Cardiac septum (tissue), 1 donor: ENCODE results near the gene FLAD1. TPM values are rescaled to one million over a fixed set of nuclear protein-coding genes. Genes with fewer than 3 reads are reported as not detected.

Source experiments
- DNase-seq: peaks from one replicate; pipeline ENCODE4 v3.0.0-alpha.2; 2020; ENCODE audit warnings: low spot score
- intact Hi-C: fragments of 100-400 bp; cut with DNase I; formaldehyde crosslinking; loops from one replicate; pipeline ENCODE4 v1.14.0; 2022
- total RNA-seq: library from RNA; stranded (reverse); fragmentation: NEBNext Ultra II Directional; extraction: Animal tissue kit (Norgen Biotek cat#: 25700); gene quantifications from one replicate; pipeline ENCODE4 v1.2.1, GENCODE V29; 2021
- donor health status: DM: no; HTN: no; CAD: no.

FLAD1 gene
- total RNA-seq, 1 donor from 2014 or later = 22.2 TPM

DNA sequence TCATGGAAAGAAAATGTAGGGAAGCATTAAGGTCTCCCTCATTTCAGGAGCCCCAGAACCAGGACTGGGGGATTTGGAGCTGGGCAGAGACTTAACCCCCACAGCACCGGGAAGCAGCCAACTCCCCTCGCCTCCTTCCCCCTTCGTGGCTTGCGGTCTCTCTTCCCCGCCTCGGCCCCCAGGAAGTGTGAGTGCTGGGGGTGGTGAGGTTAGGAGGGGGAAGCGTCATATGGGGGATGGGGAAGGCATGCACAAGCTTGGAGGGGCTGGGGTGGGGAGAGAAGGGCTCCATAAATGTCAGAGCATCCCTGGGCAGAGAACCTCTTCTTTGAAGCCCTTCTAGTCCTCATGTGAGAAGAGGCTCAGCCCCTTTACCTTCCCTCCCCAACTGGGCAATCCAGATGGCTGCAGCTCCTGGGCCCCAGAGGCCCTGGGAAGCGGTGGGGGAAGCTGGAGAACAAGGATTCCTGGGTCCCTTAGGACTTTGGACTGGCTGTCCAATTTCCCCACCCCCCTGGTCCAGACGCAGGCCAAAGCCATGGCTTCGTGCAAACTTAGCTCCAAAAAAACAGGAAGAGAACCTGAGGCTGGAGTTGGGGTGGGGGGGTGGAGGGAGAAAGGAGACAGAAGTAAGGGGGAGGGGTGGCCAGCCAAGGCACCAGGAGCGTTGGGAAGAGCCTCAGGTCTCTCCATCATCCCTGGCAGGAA, 27.2 kb downstream of the FLAD1 start:
- intact Hi-C loops = no loop called here
- DNase-seq = no peak

DNA sequence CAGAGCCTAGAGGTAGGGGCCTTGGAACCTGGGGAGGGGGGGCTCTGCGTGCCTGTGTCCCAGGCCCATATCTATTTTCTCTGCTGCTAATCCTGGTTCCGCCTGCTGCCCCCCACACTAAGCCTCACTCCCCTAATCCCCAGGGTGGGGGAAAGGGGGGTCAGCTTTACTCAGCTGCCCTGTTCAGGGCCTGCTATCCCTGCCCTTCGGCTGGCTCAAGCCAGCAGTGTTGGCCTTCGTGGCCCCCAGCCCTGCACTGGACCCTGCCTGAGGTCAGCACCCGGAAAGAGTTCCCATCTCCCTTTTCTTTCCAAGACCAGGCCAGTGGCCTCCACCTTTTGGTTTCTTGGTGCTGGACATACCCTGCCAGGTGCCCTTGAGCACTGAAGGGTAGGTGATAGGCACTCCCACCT, 27.9 kb downstream of the FLAD1 start:
- DNase-seq = no peak
- intact Hi-C loops = no loop called here

GRCh38 chr1:155011437-155012025, 28.4 kb downstream of the FLAD1 start:
- intact Hi-C loops = no loop called here
- no peak for DNase-seq

- no peak for DNase-seq
- intact Hi-C loops = no loop called here
These were observed 28.9 kb downstream of the FLAD1 start for GRCh38 chr1:155012026-155012546.

GRCh38 chr1:155012776-155013602, 29.8 kb downstream of the FLAD1 start:
- no peak for DNase-seq
- intact Hi-C loops = no loop called here

DNA sequence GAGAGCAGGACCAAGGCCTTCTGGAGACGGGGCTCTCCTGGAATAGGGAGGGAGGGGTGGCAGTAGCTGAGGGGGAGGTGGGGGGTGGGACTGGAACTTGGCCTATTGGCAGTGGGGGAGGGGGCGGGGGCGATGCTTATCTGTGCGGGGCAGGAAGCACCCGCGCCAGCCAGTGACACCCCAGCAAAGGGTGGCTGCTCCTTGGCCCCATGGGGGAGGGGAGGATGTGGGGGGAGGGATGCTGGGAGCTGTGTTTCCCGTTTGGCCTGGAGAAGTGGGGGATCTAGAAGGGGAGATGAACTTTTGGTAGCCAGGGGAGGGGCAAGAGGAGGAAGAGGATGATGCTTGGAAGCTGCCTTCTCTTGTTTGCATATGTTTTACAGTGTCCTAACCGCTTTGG, 30.5 kb downstream of the FLAD1 start:
- DNase-seq = no peak
- intact Hi-C loops = no loop called here

GRCh38 chr1:155014709-155015508, 31.8 kb downstream of the FLAD1 start:
- intact Hi-C loops = loop anchor here (5.0 kb wide), 1 partner anchor 47 kb away; the partner anchor contains the start of gene EFNA4
- DNase-seq = no peak

- DNase-seq = no peak
- intact Hi-C loops = loop anchor here (2.0 to 5.0 kb wide), 3 partner anchors 15 to 47 kb away; partner anchors contain the start of gene EFNA4
These were observed 32.5 kb downstream of the FLAD1 start for GRCh38 chr1:155015527-155016230.

DNA sequence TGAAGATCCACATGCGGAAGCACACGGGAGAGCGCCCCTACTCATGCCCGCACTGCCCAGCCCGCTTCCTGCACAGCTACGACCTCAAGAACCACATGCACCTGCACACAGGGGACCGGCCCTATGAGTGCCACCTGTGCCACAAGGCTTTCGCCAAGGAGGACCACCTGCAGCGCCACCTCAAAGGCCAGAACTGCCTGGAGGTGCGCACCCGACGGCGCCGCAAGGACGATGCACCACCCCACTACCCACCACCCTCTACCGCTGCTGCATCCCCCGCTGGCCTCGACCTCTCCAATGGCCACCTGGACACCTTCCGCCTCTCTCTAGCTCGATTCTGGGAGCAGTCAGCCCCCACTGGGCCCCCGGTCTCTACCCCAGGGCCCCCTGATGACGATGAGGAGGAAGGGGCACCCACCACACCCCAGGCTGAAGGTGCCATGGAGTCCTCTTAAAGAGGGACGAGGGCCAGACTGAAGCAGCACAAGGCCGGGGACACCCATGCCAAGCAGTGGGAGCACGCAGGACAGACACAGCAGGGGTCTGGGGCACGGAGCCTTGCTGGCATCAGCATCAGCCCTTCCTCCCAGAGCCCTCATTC, 33.2 kb downstream of the FLAD1 start:
- DNase-seq = no peak
- intact Hi-C loops = loop anchor here (2.0 to 5.0 kb wide), 3 partner anchors 16 to 46 kb away; partner anchors contain the start of gene EFNA4

DNA sequence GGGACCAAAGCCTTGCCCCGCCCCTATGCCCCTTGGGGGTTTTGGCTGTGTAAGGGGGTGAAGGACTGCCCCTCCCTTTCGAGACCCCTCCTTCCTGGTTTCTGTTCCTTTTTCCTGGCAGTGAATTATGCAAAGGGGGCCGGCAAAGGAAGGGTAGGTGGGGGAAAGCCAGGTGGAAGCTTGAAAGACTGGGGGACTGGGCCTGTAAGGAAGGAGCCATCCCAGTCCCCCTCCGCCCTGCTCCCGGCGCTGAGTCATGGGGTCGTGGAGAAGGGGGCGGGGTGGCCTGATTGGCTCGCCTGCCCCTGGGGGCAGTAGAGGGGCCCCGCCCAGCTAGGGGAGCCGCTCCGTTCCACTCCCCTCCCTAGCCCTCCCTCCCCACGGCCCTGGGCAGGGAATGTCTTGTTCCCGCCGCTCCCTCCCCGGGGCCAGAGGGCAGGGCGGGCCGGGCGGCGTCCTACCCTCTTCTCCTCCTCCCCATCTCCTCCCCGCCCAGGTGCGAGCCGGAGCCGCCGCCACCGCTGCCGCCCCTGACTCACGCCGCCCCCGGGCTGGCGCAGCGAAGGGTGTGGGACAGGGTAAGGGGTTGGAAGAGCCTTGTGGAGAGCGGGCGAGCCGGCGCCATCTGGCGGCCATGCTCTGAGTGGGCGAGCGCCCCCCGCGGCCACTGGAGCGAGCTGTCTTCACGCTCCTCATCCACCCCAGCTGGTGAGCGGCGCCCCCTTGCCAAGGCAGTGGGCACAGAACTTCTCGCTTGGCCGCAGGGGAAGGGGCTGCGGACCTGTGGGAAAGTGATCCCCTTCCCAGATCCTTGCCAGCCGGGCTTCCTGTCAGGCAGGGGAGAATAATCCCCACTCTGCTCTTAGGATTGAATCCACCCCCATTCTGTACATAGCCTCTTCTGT, 34.1 kb downstream of the FLAD1 start:
- intact Hi-C loops = loop anchor here (1.0 to 5.0 kb wide), 4 partner anchors 16 to 56 kb away; partner anchors contain the start of genes EFNA4 and PYGO2

GRCh38 chr1:155017946-155018316, 34.8 kb downstream of the FLAD1 start:
- no peak for DNase-seq
- intact Hi-C loops = loop anchor here (1.0 to 5.0 kb wide), 4 partner anchors 17 to 57 kb away; partner anchors contain the start of genes EFNA4 and PYGO2

More for the DNA sequence above, 34.1 kb downstream of the FLAD1 start:
- DNase-seq = peak; percentile 94

DNA sequence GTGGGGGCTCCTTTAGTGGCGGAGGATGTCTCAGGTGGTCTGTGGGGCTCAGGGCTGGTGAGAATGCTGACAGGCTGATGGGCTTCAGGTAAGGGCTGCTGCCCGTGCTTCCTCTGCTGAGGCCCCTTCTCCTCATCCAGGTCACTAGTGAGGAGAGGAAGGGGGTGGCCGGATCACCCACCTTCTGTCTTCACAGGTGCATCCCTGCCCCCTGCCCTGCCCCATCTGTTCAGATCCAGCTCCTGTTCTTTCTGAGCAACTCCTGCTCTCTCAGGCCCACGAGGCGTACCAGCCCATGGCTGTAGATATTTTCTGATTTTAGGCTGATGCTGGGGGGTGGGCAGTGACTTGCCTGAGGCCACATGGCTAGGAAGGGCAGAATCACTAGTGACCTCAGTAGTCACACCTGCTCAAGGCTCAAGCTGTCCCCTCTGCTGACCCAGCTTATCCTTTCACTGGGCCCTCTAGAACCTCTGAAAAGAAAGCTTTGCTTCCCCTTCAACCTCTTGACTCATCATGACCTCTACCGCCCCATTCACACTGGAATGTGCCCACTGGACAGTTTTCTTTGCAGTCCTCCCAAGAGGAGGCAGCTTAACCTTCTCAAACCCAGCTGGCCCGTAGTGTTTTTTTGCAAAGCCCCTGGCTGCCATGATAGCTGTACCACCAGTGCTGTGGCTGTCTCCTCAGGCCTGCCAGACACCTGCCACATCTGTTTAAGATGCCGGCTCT, 35.6 kb downstream of the FLAD1 start:
- intact Hi-C loops = loop anchor here (5.0 kb wide), 1 partner anchor 44 kb away; the partner anchor contains the start of gene EFNA4
- DNase-seq = no peak

GRCh38 chr1:155019377-155020245, 36.5 kb downstream of the FLAD1 start:
- DNase-seq = no peak
- intact Hi-C loops = loop anchor here (5.0 kb wide), 1 partner anchor 43 kb away; the partner anchor contains the start of gene EFNA4

- DNase-seq = no peak
- intact Hi-C loops = no loop called here
These were observed 39.2 kb downstream of the FLAD1 start for GRCh38 chr1:155022136-155022926.

GRCh38 chr1:155022927-155023236, 39.7 kb downstream of the FLAD1 start:
- no peak for DNase-seq
- intact Hi-C loops = no loop called here
